Motor neuron (in vitro differentiated cells): Measurements from ENCODE around the gene ABCF1. TPM values are rescaled to one million over a fixed set of nuclear protein-coding genes. Genes with fewer than 3 reads are reported as not detected.
"Not testable (repeated sequence)": the region's sequence is repeated elsewhere in the genome, so short reads cannot be mapped to it uniquely, and the experiment has no call there.

ENCODE experiments used
- ATAC-seq, 8 experiments: fragments of 200-7000 bp; cut with Tn5 transposase; replicated peaks in 6 of 8; 2 replicates each; pipeline ENCODE4 v1.8.0; 2021; ENCODE audit warnings: mild to moderate bottlenecking in 8 of 8, moderate library complexity in 8 of 8
- H3K27ac ChIP-seq, 2 donors: fragments of 250-450 bp; sonication (Bioruptor Pico); 2 replicates each; pipeline ENCODE4 v1.9.0; 2021; ENCODE audit warnings: antibody characterized with exemption in 2 of 2, mild to moderate bottlenecking in 2 of 2, moderate library complexity in 1 of 2
- H3K4me1 ChIP-seq, 2 donors: fragments of 250-450 bp; sonication (Bioruptor Pico); replicated peaks in 1 of 2; 2 replicates each; pipeline ENCODE4 v1.6.1; 2021; ENCODE audit warnings: antibody characterized with exemption in 2 of 2, mild to moderate bottlenecking in 2 of 2, moderate library complexity in 1 of 2
- H3K4me3 ChIP-seq, 5 donors: fragments of 250-450 bp; sonication (Bioruptor Pico); 2 replicates each; pipeline ENCODE4 v1.9.0; 2021; ENCODE audit warnings: antibody characterized with exemption in 5 of 5, mild to moderate bottlenecking in 5 of 5, moderate library complexity in 4 of 5
- WGBS, 10 experiments: fragments of 450-650 bp; shearing (Covaris generic); methylation state at CpG; one replicate each; pipeline ENCODE4 v1.0.0; 2022; 5-methylcytosine and 5-hydroxymethylcytosine counted together
- in situ Hi-C, 9 experiments: fragments of 400-800 bp; cut with MboI; loops; one replicate each; pipeline ENCODE4 v1.15.0; 2021; ENCODE audit warnings: low sequenced_read_pairs in 9 of 9, low pct_unique_long_range_greater_than_20kb in 2 of 9; ENCODE audit not compliant: unreplicated experiment in 9 of 9
- total RNA-seq, 8 experiments: library from RNA; unstranded; fragments of 300-600 nt; gene quantifications; 2 replicates each; pipeline versions ENCODE4 v1.2.3 to v1.2.4, GENCODE V29; 2022

The ABCF1 gene
- total RNA-seq, 8 experiments from 2014 or later: 31.6 to 81.9 (median 55.3) TPM

DNA sequence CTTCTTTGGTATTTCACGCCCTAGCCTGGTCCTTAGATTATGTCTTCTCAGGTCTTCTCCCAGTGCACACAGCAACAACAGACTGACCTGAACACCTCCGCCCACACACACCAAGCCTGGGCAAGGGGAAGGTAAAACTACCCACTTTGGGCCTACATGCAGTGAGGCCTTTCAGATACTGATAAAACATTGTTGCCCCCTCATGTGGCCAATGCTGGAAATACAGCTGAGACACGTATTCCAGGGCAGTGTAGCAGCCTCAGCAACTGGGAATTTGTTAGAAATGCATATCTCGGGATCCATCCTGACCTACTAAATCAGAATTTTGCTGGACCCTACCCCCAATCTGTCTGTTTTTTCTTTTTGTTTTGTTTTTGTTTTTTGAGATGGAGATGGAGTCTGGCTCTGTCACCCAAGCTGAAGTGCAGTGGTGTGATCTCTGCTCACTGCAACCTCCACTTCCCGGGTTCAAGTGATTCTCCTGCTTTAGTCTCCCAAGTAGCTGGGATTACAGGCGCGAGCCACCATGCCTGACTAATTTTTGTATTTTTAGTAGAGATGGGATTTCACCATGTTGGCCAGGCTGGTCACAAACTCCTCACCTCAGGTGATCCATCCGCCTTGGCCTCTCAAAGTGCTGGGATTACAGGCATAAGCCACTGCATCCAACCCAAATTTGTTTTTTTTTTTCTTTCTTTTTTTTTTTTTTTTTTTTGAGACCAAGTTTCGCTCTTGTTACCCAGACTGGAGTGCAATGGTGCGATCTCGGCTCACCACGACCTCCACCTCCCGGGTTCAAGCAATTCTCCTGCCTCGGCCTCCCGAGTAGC, 26.3 kb downstream of the ABCF1 start:
- WGBS, 10 experiments: 31 to 94% (median 74%) methylated on average over 4 to 10 of the region's 15 CpGs; no CpG with 5 or more reads in 1 of the 10 experiments
- ATAC-seq: peak; percentile 37 to 77 (median 62)
- in situ Hi-C loops, H3K4me3 ChIP-seq, H3K27ac ChIP-seq, H3K4me1 ChIP-seq: not testable (repeated sequence)

DNA sequence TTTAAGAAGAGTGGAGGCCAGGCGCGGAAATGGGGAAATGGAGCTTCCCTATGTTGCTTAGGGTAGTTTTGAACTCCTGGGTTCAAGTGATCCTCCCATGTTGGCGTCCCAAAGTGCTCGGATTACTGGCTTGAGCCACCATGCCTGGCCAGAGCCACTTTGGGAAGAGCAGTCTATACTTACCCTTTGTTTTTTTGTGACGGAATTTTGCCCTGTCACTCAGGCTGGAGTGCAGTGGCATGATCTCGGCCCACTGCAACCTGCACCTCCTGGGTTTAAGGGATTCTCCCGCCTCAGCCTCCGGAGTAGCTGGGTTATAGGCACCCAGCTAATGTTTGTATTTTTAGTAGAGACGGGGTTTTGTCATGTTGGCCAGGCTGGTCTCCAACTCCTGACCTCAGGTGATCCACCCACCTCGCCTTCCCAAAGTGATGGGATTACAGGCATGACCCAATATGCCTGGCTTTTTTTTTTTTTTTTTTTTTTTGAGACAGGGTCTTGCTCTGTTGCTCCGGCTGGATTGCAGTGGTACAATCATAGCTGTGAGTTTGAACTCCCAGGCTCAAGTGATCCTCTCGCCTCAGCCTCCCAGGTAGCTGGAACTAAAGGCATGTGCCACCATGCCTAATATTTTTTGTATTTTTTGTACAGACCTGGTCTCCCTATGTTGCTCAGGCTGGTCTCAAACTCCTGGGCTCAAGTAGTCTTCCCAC, 27.8 kb downstream of the ABCF1 start:
- in situ Hi-C loops: no loop called here
- no peak for ATAC-seq
- WGBS, 10 experiments: 60 to 100% (median 85%) methylated on average over 1 to 11 of the region's 12 CpGs; no CpG with 5 or more reads in 2 of the 10 experiments
- Histone ChIP-seq H3K27ac (no peak overlapping the region), H3K4me3 (no peak overlapping the region), H3K4me1 (no peaks in the 10 kb centered on the region)

DNA sequence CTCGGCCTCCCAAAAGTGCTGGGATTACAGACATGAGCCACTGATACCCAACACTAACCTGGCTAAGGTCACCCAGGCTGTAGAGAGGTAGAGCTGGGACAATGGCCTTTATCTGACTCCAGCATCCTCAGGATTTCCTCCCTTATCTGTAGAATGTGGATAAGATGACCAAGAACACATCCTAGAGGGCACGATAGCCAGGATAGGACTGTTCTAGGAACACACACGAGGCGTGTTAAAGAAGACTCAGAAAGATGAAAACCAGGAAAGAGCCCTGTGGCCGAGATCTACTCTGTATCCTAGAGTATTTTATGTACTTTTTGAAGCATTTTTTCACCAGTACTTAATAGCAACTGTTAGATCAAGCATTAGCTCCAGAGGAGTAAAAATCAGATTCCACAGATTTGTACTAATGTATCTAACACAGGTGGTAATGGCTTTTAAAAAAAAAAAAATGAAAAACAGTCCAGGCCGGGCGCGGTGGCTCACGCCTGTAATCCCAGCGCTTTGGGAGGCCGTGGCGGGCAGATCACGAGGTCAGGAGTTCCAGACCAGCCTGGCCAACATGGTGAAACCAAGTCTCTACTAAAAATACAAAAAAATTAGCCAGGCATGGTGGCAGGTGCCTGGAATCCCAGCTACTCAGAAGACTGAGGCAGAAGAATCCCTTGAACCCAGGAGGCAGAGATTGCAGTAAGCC, 28.5 kb downstream of the ABCF1 start:
- in situ Hi-C loops: no loop called here
- Histone ChIP-seq H3K27ac (no peak overlapping the region), H3K4me1 (no peaks in the 10 kb centered on the region), H3K4me3 (no peak overlapping the region)
- 82 to 100% (median 94%) methylated on average over 2 to 13 of the region's 13 CpGs for WGBS, 10 experiments
- ATAC-seq: no peak

DNA sequence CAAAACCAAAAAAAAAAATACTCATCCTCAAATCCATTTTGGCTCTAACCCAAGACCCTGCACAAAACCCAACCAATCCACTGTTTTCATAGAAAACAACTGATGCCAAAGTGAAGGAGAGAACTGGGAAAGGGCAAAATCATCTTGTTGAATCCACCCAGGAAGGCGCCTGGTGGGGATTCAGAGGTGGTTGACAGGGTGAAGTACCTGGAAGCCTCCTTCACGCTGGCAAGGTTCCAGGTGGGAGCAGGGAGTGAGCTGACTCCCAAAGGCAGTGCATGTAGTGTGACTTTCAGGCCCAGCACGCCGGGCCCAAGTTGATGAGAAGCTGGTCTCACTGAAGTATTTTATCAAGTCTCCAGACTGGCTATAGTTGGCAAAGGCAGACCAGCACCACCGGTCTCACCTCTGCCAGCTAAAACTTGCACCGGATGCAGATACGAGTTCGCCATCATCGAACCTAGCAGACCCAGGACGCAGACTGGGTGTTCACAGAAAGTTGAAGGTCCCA, 29.3 kb downstream of the ABCF1 start:
- Histone ChIP-seq H3K4me3 (no peak overlapping the region), H3K4me1 (no peaks in the 10 kb centered on the region), H3K27ac (no peak overlapping the region)
- 56 to 100% (median 100%) methylated on average over 1 to 8 of the region's 10 CpGs; no CpG with 5 or more reads in 3 of the 10 experiments for WGBS, 10 experiments
- in situ Hi-C loops: no loop called here
- ATAC-seq: no peak

DNA sequence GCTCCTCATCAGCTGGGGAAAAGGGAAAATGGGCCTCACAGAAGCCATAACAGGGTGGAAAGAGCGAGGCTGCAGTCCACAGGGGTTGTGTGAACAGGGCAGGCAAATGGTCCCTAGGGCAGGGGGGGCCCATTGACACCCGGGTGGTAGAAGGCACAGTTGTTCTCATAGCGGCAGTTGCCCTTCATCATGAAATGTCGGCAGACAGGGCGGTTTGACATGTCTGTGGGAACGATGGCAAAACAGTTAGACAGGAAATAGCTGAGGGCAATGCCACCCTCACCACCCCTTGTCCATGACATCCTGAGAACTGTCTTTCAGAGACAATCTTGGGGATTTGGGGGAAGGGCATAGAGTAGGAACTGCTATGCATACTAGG, 30.2 kb downstream of the ABCF1 start:
- H3K4me3 ChIP-seq: no peak overlapping the region
- WGBS, 10 experiments: 20 to 100% (median 92%) methylated on average over 1 to 5 of the region's 6 CpGs; no CpG with 5 or more reads in 4 of the 10 experiments
- no peaks in the 10 kb centered on the region for H3K4me1 ChIP-seq
- no peak overlapping the region for H3K27ac ChIP-seq
- in situ Hi-C loops: no loop called here
- ATAC-seq: peak in 4 of 8 experiments; percentile 2 to 12 (median 10)

DNA sequence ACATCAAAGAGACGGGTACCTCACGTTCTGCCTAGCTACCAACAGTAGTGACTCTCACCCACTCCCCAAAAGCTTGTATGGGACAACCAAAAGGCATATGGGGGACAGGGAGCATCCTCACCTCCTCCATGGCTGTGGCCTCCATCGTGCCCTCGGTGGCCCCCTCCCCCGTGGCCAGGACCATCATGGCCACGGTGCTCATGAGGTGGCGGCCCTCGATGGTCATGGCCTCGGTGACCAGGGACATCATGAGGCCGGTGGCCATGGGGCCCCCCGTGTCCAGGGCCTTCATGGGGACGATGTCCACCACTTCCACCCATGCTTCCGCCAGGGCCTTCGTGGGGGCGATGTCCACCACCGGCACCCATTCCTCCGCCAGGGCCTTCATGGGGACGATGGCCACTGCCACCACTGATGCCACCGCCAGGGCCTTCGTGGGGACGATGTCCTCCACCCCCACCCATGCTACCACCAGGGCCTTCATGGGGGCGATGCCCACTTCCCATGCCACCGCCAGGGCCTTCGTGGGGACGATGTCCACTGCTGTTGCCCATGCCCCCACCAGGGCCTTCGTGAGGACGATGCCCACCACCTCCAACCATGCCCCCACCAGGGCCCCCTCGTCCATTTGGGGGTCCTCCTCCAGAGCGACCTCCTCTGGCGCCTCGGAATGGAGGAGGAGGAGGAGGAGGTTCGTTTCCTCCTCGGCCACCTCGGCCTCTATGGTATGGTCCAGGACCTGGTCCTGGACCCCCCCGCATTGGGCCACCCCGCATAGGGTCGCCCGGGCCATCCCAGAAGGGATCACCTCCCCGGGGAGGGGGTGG, 30.8 kb downstream of the ABCF1 start:
- peak in 5 of 8 experiments; percentile 19 to 45 (median 34) for ATAC-seq
- H3K4me1 ChIP-seq: no peaks in the 10 kb centered on the region
- no peak overlapping the region for H3K4me3 ChIP-seq
- WGBS, 10 experiments: 80 to 95% (median 94%) methylated on average over 1 to 15 of the region's 39 CpGs; no CpG with 5 or more reads in 6 of the 10 experiments
- in situ Hi-C loops: no loop called here
- no peak overlapping the region for H3K27ac ChIP-seq

DNA sequence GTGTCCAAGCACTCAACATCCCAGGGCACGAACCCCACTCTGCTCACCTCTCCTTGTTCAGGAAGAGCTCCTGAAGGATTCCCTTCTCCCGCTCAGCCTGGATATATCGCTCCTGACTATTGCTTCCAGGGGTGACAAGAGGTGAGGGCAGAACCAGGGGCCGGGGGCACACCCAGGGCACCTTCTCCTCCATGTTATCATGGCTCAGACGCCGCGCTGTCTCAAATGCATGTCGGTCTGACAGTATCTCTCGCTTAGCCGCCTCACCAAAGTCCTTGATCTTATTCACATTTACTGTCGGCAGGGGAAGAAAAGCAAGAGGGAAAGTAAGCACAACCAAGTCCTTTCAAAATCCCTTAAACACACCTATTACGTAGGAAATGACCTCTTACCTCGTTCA, 32.7 kb downstream of the ABCF1 start:
- H3K4me1 ChIP-seq: no peaks in the 10 kb centered on the region
- in situ Hi-C loops: no loop called here
- ATAC-seq: no peak
- 80 to 100% (median 100%) methylated on average over 1 to 11 of the region's 13 CpGs; no CpG with 5 or more reads in 1 of the 10 experiments for WGBS, 10 experiments
- no peak overlapping the region for H3K4me3 ChIP-seq
- no peak overlapping the region for H3K27ac ChIP-seq

DNA sequence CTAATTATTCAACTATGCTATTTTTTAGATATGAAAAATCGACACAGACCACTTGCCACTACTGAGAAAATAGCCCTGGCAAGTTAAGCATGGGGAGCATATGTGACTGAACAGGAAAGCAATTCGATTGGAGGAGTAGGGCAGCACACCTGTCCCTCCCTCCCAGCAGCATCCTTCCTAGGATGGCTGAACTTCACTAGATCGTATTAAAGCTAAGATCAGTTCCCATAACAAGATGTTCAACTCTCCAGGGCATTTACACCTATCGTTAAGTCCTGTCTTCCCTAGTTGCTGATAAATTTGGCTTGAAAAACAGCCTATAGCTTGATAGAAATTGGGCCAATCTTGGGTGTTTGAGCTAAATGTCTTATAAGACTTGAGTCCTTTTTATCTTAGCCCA, 38.8 kb downstream of the ABCF1 start:
- Histone ChIP-seq H3K4me1 (peaks cover 10 to 17% of the 10 kb centered on the region in 2 donors), H3K4me3 (no peak overlapping the region), H3K27ac (no peak overlapping the region)
- in situ Hi-C loops: no loop called here
- 58 to 100% (median 90%) methylated on average over 1 to 4 of the region's 4 CpGs for WGBS, 10 experiments
- ATAC-seq: no peak

DNA sequence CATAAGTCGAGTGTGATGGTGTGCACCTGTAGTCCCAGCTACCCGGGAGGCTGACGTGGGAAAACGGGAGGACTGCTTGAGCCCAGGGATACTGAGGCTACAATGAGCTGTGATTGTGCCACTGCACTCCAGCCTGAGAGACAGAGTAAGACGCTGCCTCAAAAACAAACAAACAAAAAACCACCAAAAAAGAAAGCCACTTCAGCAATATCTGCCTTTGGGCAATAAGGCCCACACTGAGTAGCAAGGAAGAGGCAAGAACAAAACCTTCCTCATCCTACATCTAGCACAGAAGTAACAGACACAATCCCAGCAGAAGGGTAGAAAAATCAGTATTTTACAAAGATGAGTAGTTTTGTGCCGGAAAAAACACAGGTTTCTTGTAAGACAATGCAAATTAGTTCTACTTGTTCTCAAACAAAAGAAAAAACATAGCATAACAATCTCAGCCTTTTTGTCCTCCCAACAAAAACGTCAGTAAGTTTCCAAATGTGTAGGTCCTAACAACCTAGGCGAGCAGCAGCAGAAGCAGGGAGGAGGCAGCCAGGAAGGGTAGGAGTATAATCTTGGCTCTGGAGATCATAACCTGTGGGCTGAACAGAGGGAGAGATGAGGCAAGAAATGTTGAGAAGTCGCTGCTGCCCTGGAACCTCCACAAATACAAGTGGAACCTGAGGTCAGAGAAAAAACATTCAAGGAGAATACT, 40.1 kb downstream of the ABCF1 start:
- H3K4me1 ChIP-seq: peaks cover 10 to 17% of the 10 kb centered on the region in 2 donors
- whole genome bisulfite sequencing, 10 experiments: 50 to 98% (median 73%) methylated on average over 2 to 8 of the region's 9 CpGs; no CpG with 5 or more reads in 1 of the 10 experiments
- H3K4me3 ChIP-seq: no peak overlapping the region
- no peak overlapping the region for H3K27ac ChIP-seq
- ATAC-seq: no peak
- in situ Hi-C loops: no loop called here

DNA sequence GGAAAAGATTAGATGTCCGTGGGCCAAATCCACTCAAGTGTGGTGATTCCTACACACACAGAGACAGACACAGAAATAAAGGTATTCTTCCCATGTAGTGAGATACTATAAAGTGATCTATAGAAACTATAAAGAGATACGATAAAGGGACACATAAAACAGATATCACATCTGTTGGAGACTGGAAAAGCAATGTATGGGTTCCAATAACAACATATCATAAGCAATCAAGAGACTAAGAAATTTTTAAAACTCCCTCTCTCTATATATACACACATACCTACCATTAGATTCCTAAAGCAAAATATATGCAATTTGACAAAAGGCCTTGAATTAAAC, 40.6 kb downstream of the ABCF1 start:
- in situ Hi-C loops: no loop called here
- no peak overlapping the region for H3K27ac ChIP-seq
- no peak for ATAC-seq
- WGBS, 10 experiments: 45 to 100% (median 93%) methylated on average over 1 to 2 of the region's 2 CpGs
- H3K4me3 ChIP-seq: no peak overlapping the region
- peaks cover 10 to 17% of the 10 kb centered on the region in 2 donors for H3K4me1 ChIP-seq

DNA sequence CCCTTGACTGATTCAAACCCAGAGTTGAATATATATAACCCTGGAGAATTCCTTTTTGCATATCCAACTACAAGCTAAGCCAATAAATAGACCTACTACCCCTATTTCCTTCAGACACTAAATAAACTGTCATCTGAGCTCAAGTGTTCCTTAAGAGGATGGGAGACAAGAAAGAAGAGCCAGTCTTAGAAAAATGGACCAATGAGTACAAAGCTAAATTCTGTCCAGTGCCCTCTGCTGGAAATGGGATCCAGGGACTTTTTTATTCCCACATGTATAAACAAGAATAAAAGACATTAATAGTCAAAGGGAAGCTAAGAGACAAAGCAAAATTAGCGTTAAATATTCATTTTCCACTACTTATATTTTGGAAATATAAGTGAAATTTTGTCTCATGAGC, 41.0 kb downstream of the ABCF1 start:
- Histone ChIP-seq H3K27ac (no peak overlapping the region), H3K4me1 (peaks cover 10 to 17% of the 10 kb centered on the region in 2 donors), H3K4me3 (no peak overlapping the region)
- 40 to 100% (median 90%) methylated on average over 1 of the region's 1 CpG; no CpG with 5 or more reads in 2 of the 10 experiments for WGBS, 10 experiments
- ATAC-seq: no peak
- in situ Hi-C loops: no loop called here

DNA sequence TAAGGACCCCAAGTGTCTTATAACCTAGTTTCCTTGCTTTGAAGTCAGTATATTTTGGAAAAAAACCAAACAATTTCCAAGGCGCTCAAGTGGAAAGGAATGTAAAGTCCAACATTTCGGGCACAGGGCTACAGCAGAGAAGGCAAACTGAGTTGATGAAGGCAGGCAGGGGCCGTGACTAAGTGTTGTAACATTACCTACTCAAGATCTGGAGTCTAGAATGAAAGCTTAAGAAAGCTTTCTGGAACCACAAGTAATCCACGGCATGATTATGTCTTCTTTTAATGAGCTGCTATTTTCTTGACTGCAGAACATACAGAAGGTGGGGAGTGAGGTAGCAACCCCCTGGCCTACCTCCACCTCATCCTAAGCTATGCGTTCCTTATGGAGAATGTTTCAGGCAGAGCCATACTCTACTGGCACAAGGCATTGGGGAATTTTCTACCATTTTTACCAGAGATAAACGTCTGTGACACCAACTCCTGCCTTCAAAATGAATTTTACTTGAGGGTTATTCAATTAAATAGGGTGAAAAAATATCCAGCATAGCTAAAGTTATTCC, 41.5 kb downstream of the ABCF1 start:
- WGBS, 10 experiments: 0 to 100% (median 82%) methylated on average over 1 to 6 of the region's 6 CpGs
- ATAC-seq: no peak
- Histone ChIP-seq H3K4me1 (peaks cover 10 to 17% of the 10 kb centered on the region in 2 donors), H3K27ac (no peak overlapping the region), H3K4me3 (no peak overlapping the region)
- in situ Hi-C loops: no loop called here
